DND-41 (cell line): Measurements from ENCODE around the gene ALDH1A1.

ENCODE experiments used
- ATAC-seq: fragments of 200-7000 bp; cut with Tn5 transposase; 3 replicates; pipeline ENCODE4 v1.9.1; 2021; ENCODE audit warnings: low read depth; ENCODE audit not compliant: insufficient read depth
- DNase-seq: peaks from one replicate; pipeline ENCODE4 v3.0.0-alpha.2; 2020
- H2AFZ ChIP-seq: 2 replicates; pipeline ENCODE4 v1.6.0; 2012; ENCODE audit warnings: low read depth, low read length
- H3K27ac ChIP-seq: 2 replicates; pipeline ENCODE4 v1.5.1; 2012; ENCODE audit warnings: low read length, inconsistent platforms
- H3K27me3 ChIP-seq: fragments of 200-600 bp; sonication (generic); 2 replicates; pipeline ENCODE4 v1.6.0; 2012; ENCODE audit warnings: low read length, mild to moderate bottlenecking, inconsistent platforms; ENCODE audit not compliant: insufficient read depth, poor library complexity
- H3K36me3 ChIP-seq: 2 replicates; pipeline ENCODE4 v1.5.1; 2012; ENCODE audit warnings: low read length, inconsistent platforms; ENCODE audit not compliant: insufficient read depth
- H3K4me1 ChIP-seq: 2 replicates; pipeline ENCODE4 v1.5.1; 2012; ENCODE audit warnings: mild to moderate bottlenecking, low read length; ENCODE audit not compliant: insufficient read depth
- H3K4me2 ChIP-seq: 2 replicates; pipeline ENCODE4 v1.6.0; 2012; ENCODE audit warnings: mild to moderate bottlenecking, moderate library complexity, low read length, inconsistent platforms; ENCODE audit not compliant: insufficient read depth
- H3K4me3 ChIP-seq, 2 experiments: fragments of 200-600 bp in 1 of 2; shearing (Covaris generic) in 1 of 2; 2 replicates each; pipeline ENCODE4 v1.5.1; 2012 to 2016; ENCODE audit warnings: inconsistent platforms in 2 of 2, low read length in 2 of 2, mild to moderate bottlenecking in 2 of 2, low read depth in 1 of 2, moderate library complexity in 1 of 2
- H3K79me2 ChIP-seq: 2 replicates; pipeline ENCODE4 v1.6.0; 2012; ENCODE audit warnings: low read length, inconsistent platforms; ENCODE audit not compliant: insufficient read depth
- H3K9ac ChIP-seq: 2 replicates; pipeline ENCODE4 v1.6.0; 2012; ENCODE audit warnings: low read depth, mild to moderate bottlenecking, inconsistent platforms, low read length, moderate library complexity
- H3K9me3 ChIP-seq: 2 replicates; pipeline ENCODE4 v1.5.1; 2012; ENCODE audit warnings: low read length, moderate library complexity, mild to moderate bottlenecking, inconsistent platforms; ENCODE audit not compliant: insufficient read depth, severe bottlenecking
- H4K20me1 ChIP-seq: 2 replicates; pipeline ENCODE4 v1.6.0; 2012; ENCODE audit warnings: low read length; ENCODE audit not compliant: insufficient read depth
- EZH2 ChIP-seq: IDR thresholded peaks from 3 replicates; pipeline ENCODE4 v1.6.1; 2012; ENCODE audit warnings: borderline replicate concordance, low read depth, mild to moderate bottlenecking, moderate library complexity, low read length, inconsistent platforms; ENCODE audit not compliant: severe bottlenecking
- TF ChIP-seq, protein P1 (sequence below): IDR thresholded peaks from 2 replicates; pipeline ENCODE4 v1.5.1; 2012; ENCODE audit warnings: borderline replicate concordance, low read length, moderate library complexity, mild to moderate bottlenecking; ENCODE audit not compliant: poor library complexity, severe bottlenecking; ENCODE audit errors: extremely low read depth

The ALDH1A1 gene

DNA sequence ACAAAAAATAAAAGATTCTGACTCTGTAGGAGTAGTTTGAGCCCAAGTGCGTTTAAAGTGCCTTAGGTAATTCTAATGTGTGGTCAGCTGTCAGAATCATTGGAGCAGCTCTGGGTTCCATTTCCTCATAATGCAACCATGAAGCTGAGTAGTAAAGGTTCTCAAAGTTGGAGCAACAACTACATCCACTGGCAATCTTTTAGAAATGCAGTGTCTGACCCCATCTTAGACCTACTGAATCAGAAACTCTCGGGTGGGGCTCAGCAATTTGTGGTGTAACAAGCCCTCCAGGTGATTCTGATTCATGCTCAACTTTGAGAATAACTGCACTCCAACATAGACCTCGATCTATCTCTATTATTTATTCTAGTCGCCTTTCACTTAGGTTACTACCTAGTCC lies 7.6 kb upstream of the ALDH1A1 start:
- Histone ChIP-seq H3K36me3 (no peaks in the 10 kb centered on the region), H3K9ac (no peak overlapping the region), H3K4me1 (no peaks in the 10 kb centered on the region), H3K9me3 (no peaks in the 10 kb centered on the region), H3K4me2 (no peak overlapping the region), H3K79me2 (no peaks in the 10 kb centered on the region), H4K20me1 (no peaks in the 10 kb centered on the region), H3K4me3 (no peak overlapping the region), H3K27ac (no peak overlapping the region), H3K27me3 (no peaks in the 10 kb centered on the region), H2AFZ (no peak overlapping the region)
- no peak for TF ChIP-seq EZH2
- TF ChIP-seq, protein P1, sequence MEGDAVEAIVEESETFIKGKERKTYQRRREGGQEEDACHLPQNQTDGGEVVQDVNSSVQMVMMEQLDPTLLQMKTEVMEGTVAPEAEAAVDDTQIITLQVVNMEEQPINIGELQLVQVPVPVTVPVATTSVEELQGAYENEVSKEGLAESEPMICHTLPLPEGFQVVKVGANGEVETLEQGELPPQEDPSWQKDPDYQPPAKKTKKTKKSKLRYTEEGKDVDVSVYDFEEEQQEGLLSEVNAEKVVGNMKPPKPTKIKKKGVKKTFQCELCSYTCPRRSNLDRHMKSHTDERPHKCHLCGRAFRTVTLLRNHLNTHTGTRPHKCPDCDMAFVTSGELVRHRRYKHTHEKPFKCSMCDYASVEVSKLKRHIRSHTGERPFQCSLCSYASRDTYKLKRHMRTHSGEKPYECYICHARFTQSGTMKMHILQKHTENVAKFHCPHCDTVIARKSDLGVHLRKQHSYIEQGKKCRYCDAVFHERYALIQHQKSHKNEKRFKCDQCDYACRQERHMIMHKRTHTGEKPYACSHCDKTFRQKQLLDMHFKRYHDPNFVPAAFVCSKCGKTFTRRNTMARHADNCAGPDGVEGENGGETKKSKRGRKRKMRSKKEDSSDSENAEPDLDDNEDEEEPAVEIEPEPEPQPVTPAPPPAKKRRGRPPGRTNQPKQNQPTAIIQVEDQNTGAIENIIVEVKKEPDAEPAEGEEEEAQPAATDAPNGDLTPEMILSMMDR, result no peak
- no peak for DNase-seq
- ATAC-seq, result no peak

DNA sequence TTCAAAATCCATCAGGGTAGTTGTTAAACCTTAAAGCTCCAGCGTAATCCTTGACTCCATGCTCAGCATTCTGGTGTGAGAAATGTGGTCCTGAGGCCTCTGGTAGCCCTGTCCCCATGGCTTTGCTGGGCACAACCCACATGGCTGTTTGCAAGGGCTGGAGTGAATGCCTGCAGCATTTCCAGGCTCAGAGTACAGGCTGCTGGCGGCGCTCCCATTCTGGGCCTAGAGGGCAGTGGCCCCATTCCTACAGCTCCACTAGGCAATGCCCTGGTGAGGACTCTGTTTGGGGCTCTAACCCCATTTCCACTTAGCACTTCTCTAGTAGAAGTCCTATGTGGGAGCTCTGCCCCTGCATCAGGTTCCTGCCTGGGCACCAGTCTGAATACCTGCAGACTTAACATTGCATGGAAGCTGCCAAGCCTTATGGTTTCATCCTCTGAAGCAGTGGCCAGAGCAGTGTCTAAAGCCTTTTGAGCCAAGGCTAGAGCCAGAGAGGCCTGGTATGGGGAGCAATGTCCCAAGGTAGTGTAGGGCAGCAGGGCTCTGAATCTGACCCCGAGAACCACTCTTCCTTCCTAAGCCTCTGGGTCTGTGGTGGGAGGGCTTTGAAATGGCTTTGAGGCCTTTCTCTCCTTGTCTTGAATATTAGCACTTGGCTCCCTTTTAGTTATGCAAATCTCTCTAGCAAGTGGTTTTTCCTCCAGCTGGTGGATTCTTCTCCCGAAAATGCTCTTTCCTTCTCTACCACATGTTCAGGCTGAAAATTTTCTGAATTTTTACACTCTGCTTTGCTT lies 5.8 kb upstream of the ALDH1A1 start:
- no peak overlapping the region for H3K4me2 ChIP-seq
- DNase-seq (no peak), ATAC-seq (no peak)
- H3K27ac ChIP-seq, result no peak overlapping the region
- H4K20me1 ChIP-seq, result no peaks in the 10 kb centered on the region
- H3K36me3 ChIP-seq, result no peaks in the 10 kb centered on the region
- no peak overlapping the region for H3K9ac ChIP-seq
- TF ChIP-seq, protein P1, result no peak
- no peak for TF ChIP-seq EZH2
- no peak overlapping the region for H2AFZ ChIP-seq
- no peaks in the 10 kb centered on the region for H3K9me3 ChIP-seq
- no peaks in the 10 kb centered on the region for H3K79me2 ChIP-seq
- H3K4me1 ChIP-seq, result no peaks in the 10 kb centered on the region
- no peaks in the 10 kb centered on the region for H3K27me3 ChIP-seq
- no peak overlapping the region for H3K4me3 ChIP-seq

DNA sequence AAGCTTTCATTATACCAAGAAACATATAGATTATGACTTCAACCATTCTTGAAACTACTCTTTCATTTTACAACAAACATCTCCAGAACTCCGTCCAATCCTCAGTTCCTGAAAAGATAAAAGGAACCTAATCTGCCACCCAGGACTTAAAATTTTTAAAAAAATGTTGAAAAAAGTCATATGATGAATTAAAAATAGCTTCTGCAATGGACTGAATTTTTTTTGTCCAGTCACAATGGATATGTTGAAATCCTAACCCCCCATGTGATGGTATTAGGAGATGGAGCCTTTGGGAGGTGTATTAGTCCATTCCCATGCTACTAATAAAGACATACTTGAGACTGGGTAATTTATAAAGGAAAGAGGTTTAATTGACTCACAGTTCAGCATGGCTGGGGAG lies 2.7 kb upstream of the ALDH1A1 start:
- no peak overlapping the region for H3K9ac ChIP-seq
- TF ChIP-seq, protein P1, result no peak
- no peak for TF ChIP-seq EZH2
- no peaks in the 10 kb centered on the region for H3K9me3 ChIP-seq
- H4K20me1 ChIP-seq, result no peaks in the 10 kb centered on the region
- no peak overlapping the region for H3K4me2 ChIP-seq
- H3K4me1 ChIP-seq, result no peaks in the 10 kb centered on the region
- no peak overlapping the region for H3K27ac ChIP-seq
- H3K27me3 ChIP-seq, result peaks cover 4% of the 10 kb centered on the region
- DNase-seq, result no peak
- no peaks in the 10 kb centered on the region for H3K36me3 ChIP-seq
- ATAC-seq, result no peak
- H3K79me2 ChIP-seq, result no peaks in the 10 kb centered on the region
- no peak overlapping the region for H2AFZ ChIP-seq
- no peak overlapping the region for H3K4me3 ChIP-seq
